Neuronal stem cell (in vitro differentiated cells): ENCODE data around the gene EOMES.
A peak's percentile ranks its signal among the peaks of the same experiment; 100 is the strongest.

ENCODE experiments used
- DNase-seq: peaks from one replicate; pipeline ENCODE4 v3.0.0-alpha.2; 2013; ENCODE audit warnings: low spot score
- H2AFZ ChIP-seq: one replicate; pipeline ENCODE4 v1.6.1; 2013; ENCODE audit warnings: mild to moderate bottlenecking, low read length, inconsistent platforms
- H2AK5ac ChIP-seq: 2 replicates; pipeline ENCODE4 v1.6.1; 2013; ENCODE audit warnings: low read depth, mild to moderate bottlenecking, inconsistent platforms, low read length, moderate library complexity, mixed read lengths
- H2BK120ac ChIP-seq: 2 replicates; pipeline ENCODE4 v1.6.1; 2013; ENCODE audit warnings: low read depth, mild to moderate bottlenecking, inconsistent platforms, low read length, moderate library complexity, mixed read lengths
- H2BK12ac ChIP-seq: one replicate; pipeline ENCODE4 v1.6.1; 2013; ENCODE audit warnings: low read length, inconsistent platforms
- H2BK15ac ChIP-seq: 2 replicates; pipeline ENCODE4 v1.6.1; 2013; ENCODE audit warnings: mild to moderate bottlenecking, low read length, inconsistent platforms, mixed read lengths
- H2BK5ac ChIP-seq: one replicate; pipeline ENCODE4 v1.6.1; 2013; ENCODE audit warnings: inconsistent platforms, mild to moderate bottlenecking, low read length, moderate library complexity
- H3K14ac ChIP-seq: one replicate; pipeline ENCODE4 v1.6.1; 2013; ENCODE audit warnings: low read length, inconsistent platforms
- H3K18ac ChIP-seq: 2 replicates; pipeline ENCODE4 v1.6.1; 2013; ENCODE audit warnings: low read length, inconsistent platforms
- H3K23ac ChIP-seq: 2 replicates; pipeline ENCODE4 v1.6.1; 2013; ENCODE audit warnings: low read depth, mild to moderate bottlenecking, mixed read lengths, low read length, inconsistent platforms; ENCODE audit not compliant: poor library complexity
- H3K27ac ChIP-seq: replicated peaks from 3 replicates; pipeline ENCODE4 v1.5.1; 2013; ENCODE audit warnings: low read length, inconsistent platforms
- H3K27me3 ChIP-seq, 3 experiments: 2 replicates each; pipeline ENCODE4 v1.6.1; 2013; ENCODE audit warnings: low read length in 3 of 3, mild to moderate bottlenecking in 2 of 3, inconsistent platforms in 1 of 3, low read depth in 1 of 3, mixed read lengths in 1 of 3, moderate library complexity in 1 of 3; ENCODE audit not compliant: control insufficient read depth in 3 of 3, insufficient read depth in 3 of 3
- H3K36me3 ChIP-seq, 2 donors: replicated peaks in 1 of 2; 2 replicates each; pipeline ENCODE4 v1.6.1; 2013; ENCODE audit warnings: low read length in 2 of 2; ENCODE audit not compliant: control insufficient read depth in 2 of 2, insufficient read depth in 2 of 2
- H3K4ac ChIP-seq: 2 replicates; pipeline ENCODE4 v1.6.1; 2013; ENCODE audit warnings: inconsistent platforms, mild to moderate bottlenecking, low read length, moderate library complexity
- H3K4me1 ChIP-seq, 2 donors: 1 replicate in 1 of 2; 2 replicates in 1 of 2; pipeline ENCODE4 v1.6.1; 2013; ENCODE audit warnings: low read length in 2 of 2, low read depth in 1 of 2; ENCODE audit not compliant: control insufficient read depth in 2 of 2, insufficient read depth in 1 of 2
- H3K4me2 ChIP-seq: one replicate; pipeline ENCODE4 v1.6.1; 2013; ENCODE audit warnings: mild to moderate bottlenecking, low read length, inconsistent platforms; ENCODE audit not compliant: insufficient read depth, poor library complexity, severe bottlenecking
- H3K4me3 ChIP-seq, 2 donors: 2 replicates each; pipeline ENCODE4 v1.5.1; 2013; ENCODE audit warnings: low read length in 2 of 2, mild to moderate bottlenecking in 2 of 2, inconsistent platforms in 1 of 2, moderate library complexity in 1 of 2
- H3K79me1 ChIP-seq: one replicate; pipeline ENCODE4 v1.6.1; 2013; ENCODE audit warnings: low read depth, mild to moderate bottlenecking, inconsistent platforms, low read length, moderate library complexity
- H3K9ac ChIP-seq: one replicate; pipeline ENCODE4 v1.6.1; 2013; ENCODE audit warnings: mild to moderate bottlenecking, low read depth, low read length, inconsistent platforms; ENCODE audit not compliant: poor library complexity
- H3K9me3 ChIP-seq, 2 donors: replicated peaks in 1 of 2; 2 replicates each; pipeline versions ENCODE3 to v1.6.1; 2013; ENCODE audit warnings: low read length in 2 of 2, mild to moderate bottlenecking in 2 of 2, inconsistent platforms in 1 of 2, low read depth in 1 of 2, mixed read lengths in 1 of 2, moderate library complexity in 1 of 2; ENCODE audit not compliant: control insufficient read depth in 2 of 2, insufficient read depth in 1 of 2
- H4K8ac ChIP-seq: one replicate; pipeline ENCODE4 v1.6.1; 2013; ENCODE audit warnings: low read depth, mild to moderate bottlenecking, inconsistent platforms, low read length, moderate library complexity
- H4K91ac ChIP-seq: one replicate; pipeline ENCODE4 v1.6.1; 2013; ENCODE audit warnings: low read length, low read depth, mild to moderate bottlenecking, inconsistent platforms; ENCODE audit not compliant: poor library complexity
- whole genome bisulfite sequencing, 2 donors: extraction: QIAGEN DNeasy Blood & Tissue Kit; methylation state at CpG; one replicate each; pipeline ENCODE4 v1.1.7; 2013; ENCODE audit warnings: missing lambda C conversion rate in 2 of 2, mixed read lengths in 1 of 2; ENCODE audit not compliant: insufficient read length in 2 of 2, insufficient replicate concordance in 1 of 2; ENCODE audit errors: extremely low coverage in 2 of 2; 5-methylcytosine and 5-hydroxymethylcytosine counted together

EOMES gene

GRCh38 chr3:27723815-27724458 lies 1.8 kb upstream of the EOMES start:
- H3K23ac ChIP-seq = no peak overlapping the region
- no peak overlapping the region for H2AK5ac ChIP-seq
- H3K79me1 ChIP-seq = no peaks in the 10 kb centered on the region
- H3K14ac ChIP-seq = no peak overlapping the region
- no peak overlapping the region for H3K18ac ChIP-seq
- H2BK15ac ChIP-seq = no peak overlapping the region
- H3K9ac ChIP-seq = no peak overlapping the region
- WGBS, 2 donors = no CpG with 5 or more reads among the region's 37 CpGs
- H4K8ac ChIP-seq = no peak overlapping the region
- H3K4me2 ChIP-seq = no peak overlapping the region
- no peak overlapping the region for H3K27ac ChIP-seq
- no peak overlapping the region for H2BK120ac ChIP-seq
- peaks cover 0 to 8% of the 10 kb centered on the region in 2 donors for H3K4me1 ChIP-seq
- H3K9me3 ChIP-seq = no peaks in the 10 kb centered on the region
- DNase-seq = no peak
- peaks cover 38 to 99% (median 89%) of the 10 kb centered on the region in 3 experiments for H3K27me3 ChIP-seq
- H2BK5ac ChIP-seq = no peak overlapping the region
- no peak overlapping the region for H3K4ac ChIP-seq
- H4K91ac ChIP-seq = no peak overlapping the region
- H2AFZ ChIP-seq = no peak overlapping the region
- H3K4me3 ChIP-seq = no peak overlapping the region
- no peaks in the 10 kb centered on the region for H3K36me3 ChIP-seq
- no peak overlapping the region for H2BK12ac ChIP-seq

- no peak overlapping the region for H3K4ac ChIP-seq
- H3K9me3 ChIP-seq = no peaks in the 10 kb centered on the region
- no peak overlapping the region for H3K23ac ChIP-seq
- H2BK12ac ChIP-seq = no peak overlapping the region
- H2BK120ac ChIP-seq = no peak overlapping the region
- no peak overlapping the region for H3K4me3 ChIP-seq
- H3K27ac ChIP-seq = no peak overlapping the region
- WGBS, 2 donors = no CpG with 5 or more reads among the region's 15 CpGs
- no peak for DNase-seq
- no peaks in the 10 kb centered on the region for H3K79me1 ChIP-seq
- no peak overlapping the region for H3K18ac ChIP-seq
- H3K4me1 ChIP-seq = peaks cover 0 to 4% of the 10 kb centered on the region in 2 donors
- H3K4me2 ChIP-seq = no peak overlapping the region
- no peak overlapping the region for H2AFZ ChIP-seq
- no peak overlapping the region for H3K14ac ChIP-seq
- H3K27me3 ChIP-seq = peaks cover 40 to 99% (median 87%) of the 10 kb centered on the region in 3 experiments
- H2AK5ac ChIP-seq = no peak overlapping the region
- no peaks in the 10 kb centered on the region for H3K36me3 ChIP-seq
- no peak overlapping the region for H3K9ac ChIP-seq
- H4K8ac ChIP-seq = no peak overlapping the region
- no peak overlapping the region for H2BK15ac ChIP-seq
- no peak overlapping the region for H4K91ac ChIP-seq
- H2BK5ac ChIP-seq = no peak overlapping the region
These were observed 1.3 kb upstream of the EOMES start for GRCh38 chr3:27723456-27723814.

GRCh38 chr3:27723001-27723445 lies 900 bp upstream of the EOMES start:
- no peak overlapping the region for H2BK15ac ChIP-seq
- no peaks in the 10 kb centered on the region for H3K9me3 ChIP-seq
- no peak overlapping the region for H3K23ac ChIP-seq
- no peaks in the 10 kb centered on the region for H3K79me1 ChIP-seq
- no peak overlapping the region for H2BK12ac ChIP-seq
- H4K8ac ChIP-seq = no peak overlapping the region
- DNase-seq = no peak
- no peak overlapping the region for H3K4me2 ChIP-seq
- no peaks in the 10 kb centered on the region for H3K36me3 ChIP-seq
- no peak overlapping the region for H3K4me3 ChIP-seq
- WGBS, 2 donors = no CpG with 5 or more reads among the region's 13 CpGs
- no peak overlapping the region for H3K18ac ChIP-seq
- no peak overlapping the region for H3K27ac ChIP-seq
- H3K9ac ChIP-seq = no peak overlapping the region
- no peak overlapping the region for H4K91ac ChIP-seq
- H3K14ac ChIP-seq = no peak overlapping the region
- no peak overlapping the region for H2BK120ac ChIP-seq
- no peak overlapping the region for H2AFZ ChIP-seq
- H3K27me3 ChIP-seq = peaks cover 42 to 99% (median 85%) of the 10 kb centered on the region in 3 experiments
- no peak overlapping the region for H3K4ac ChIP-seq
- H2AK5ac ChIP-seq = no peak overlapping the region
- peaks cover 0 to 1% of the 10 kb centered on the region in 2 donors for H3K4me1 ChIP-seq
- H2BK5ac ChIP-seq = no peak overlapping the region

GRCh38 chr3:27720899-27721716 lies 1.0 kb downstream of the EOMES start:
- Histone ChIP-seq H3K79me1 (no peaks in the 10 kb centered on the region), H2BK12ac (no peak overlapping the region), H3K4me2 (peak overlapping the region; percentile 94), H3K23ac (peak overlapping the region; percentile 80), H3K27me3 (peaks cover 47 to 99% (median 91%) of the 10 kb centered on the region in 3 experiments), H3K14ac (no peak overlapping the region), H2BK120ac (no peak overlapping the region), H3K4ac (no peak overlapping the region), H3K9me3 (peaks cover 0 to 3% of the 10 kb centered on the region in 2 donors), H3K36me3 (no peaks in the 10 kb centered on the region), H3K9ac (no peak overlapping the region), H2BK15ac (no peak overlapping the region), H2AK5ac (no peak overlapping the region), H2BK5ac (no peak overlapping the region), H3K27ac (no peak overlapping the region), H4K91ac (no peak overlapping the region), H2AFZ (peak overlapping the region; percentile 95), H4K8ac (no peak overlapping the region), H3K4me1 (peaks cover 0 to 1% of the 10 kb centered on the region in 2 donors), H3K18ac (no peak overlapping the region), H3K4me3 (peak overlapping the region; percentile 32 to 76)
- no peak for DNase-seq
- WGBS, 2 donors = no CpG with 5 or more reads among the region's 64 CpGs
